Measurements from ENCODE around the gene ANO4.

The ANO4 gene

GRCh38 chr12:101021911-101022388, 227.4 kb downstream of the ANO4 start:
- DNase-seq (ENCODE audit: extremely low read depth, low read depth) = peak; percentile 53
- TF ChIP-seq, protein P1, sequence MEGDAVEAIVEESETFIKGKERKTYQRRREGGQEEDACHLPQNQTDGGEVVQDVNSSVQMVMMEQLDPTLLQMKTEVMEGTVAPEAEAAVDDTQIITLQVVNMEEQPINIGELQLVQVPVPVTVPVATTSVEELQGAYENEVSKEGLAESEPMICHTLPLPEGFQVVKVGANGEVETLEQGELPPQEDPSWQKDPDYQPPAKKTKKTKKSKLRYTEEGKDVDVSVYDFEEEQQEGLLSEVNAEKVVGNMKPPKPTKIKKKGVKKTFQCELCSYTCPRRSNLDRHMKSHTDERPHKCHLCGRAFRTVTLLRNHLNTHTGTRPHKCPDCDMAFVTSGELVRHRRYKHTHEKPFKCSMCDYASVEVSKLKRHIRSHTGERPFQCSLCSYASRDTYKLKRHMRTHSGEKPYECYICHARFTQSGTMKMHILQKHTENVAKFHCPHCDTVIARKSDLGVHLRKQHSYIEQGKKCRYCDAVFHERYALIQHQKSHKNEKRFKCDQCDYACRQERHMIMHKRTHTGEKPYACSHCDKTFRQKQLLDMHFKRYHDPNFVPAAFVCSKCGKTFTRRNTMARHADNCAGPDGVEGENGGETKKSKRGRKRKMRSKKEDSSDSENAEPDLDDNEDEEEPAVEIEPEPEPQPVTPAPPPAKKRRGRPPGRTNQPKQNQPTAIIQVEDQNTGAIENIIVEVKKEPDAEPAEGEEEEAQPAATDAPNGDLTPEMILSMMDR (IDR thresholded peaks at IDR 0.05; ENCODE audit: low read depth, low read length) = no peak

- TF ChIP-seq, protein P1 (IDR thresholded peaks at IDR 0.05; ENCODE audit: low read depth, low read length) = no peak
- no peak for DNase-seq (ENCODE audit: extremely low read depth, low read depth)
Observed at GRCh38 chr12:101027200-101027599, 232.6 kb downstream of the ANO4 start.

GRCh38 chr12:101027816-101028215, 233.2 kb downstream of the ANO4 start:
- no peak for DNase-seq (ENCODE audit: extremely low read depth, low read depth)
- TF ChIP-seq, protein P1 (IDR thresholded peaks at IDR 0.05; ENCODE audit: low read depth, low read length) = no peak

GRCh38 chr12:101038289-101038871, 243.8 kb downstream of the ANO4 start:
- no peak for DNase-seq (ENCODE audit: extremely low read depth, low read depth)
- TF ChIP-seq, protein P1 (IDR thresholded peaks at IDR 0.05; ENCODE audit: low read depth, low read length) = no peak

GRCh38 chr12:101039848-101040531, 245.4 kb downstream of the ANO4 start:
- no peak for DNase-seq (ENCODE audit: extremely low read depth, low read depth)
- TF ChIP-seq, protein P1 (IDR thresholded peaks at IDR 0.05; ENCODE audit: low read depth, low read length) = no peak

DNA sequence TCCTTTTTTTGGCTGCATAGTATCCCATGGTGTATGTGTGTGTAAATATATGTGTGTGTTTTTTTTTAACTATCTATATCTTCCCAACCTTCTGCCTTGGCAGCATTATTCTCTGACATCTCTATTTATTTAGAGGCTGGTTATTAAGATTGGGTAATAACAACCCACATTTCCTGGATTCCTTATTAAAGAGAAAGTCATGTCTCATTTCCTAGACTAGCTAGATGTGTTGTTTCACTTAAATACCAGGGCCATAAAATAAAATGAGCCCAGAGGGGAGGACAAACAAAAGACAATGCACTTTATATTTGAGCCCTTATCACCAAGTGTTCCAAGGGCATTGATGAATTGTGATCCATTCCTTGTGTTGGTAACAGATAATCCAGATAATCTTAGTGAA, 246.4 kb downstream of the ANO4 start:
- no peak for DNase-seq (ENCODE audit: extremely low read depth, low read depth)
- TF ChIP-seq, protein P1 (IDR thresholded peaks at IDR 0.05; ENCODE audit: low read depth, low read length) = no peak

- TF ChIP-seq, protein P1 (IDR thresholded peaks at IDR 0.05; ENCODE audit: low read depth, low read length) = no peak
- DNase-seq (ENCODE audit: extremely low read depth, low read depth) = no peak
Observed at GRCh38 chr12:101042211-101042610, 247.6 kb downstream of the ANO4 start.

Data from AG09319 (cell line).